ENCODE measurements around the gene LRRC36. TPM values are rescaled to one million over a fixed set of nuclear protein-coding genes. Genes with fewer than 3 reads are reported as not detected.

The LRRC36 gene
- total RNA-seq, 2 donors from 2014 or later = 0.33 to 0.43 TPM

- Histone ChIP-seq H3K4me1 (peaks cover 0 to 23% of the 10 kb centered on the region in 2 donors), H3K9me3 (no peaks in the 10 kb centered on the region), H3K36me3 (no peaks in the 10 kb centered on the region), H3K27me3 (no peaks in the 10 kb centered on the region), H3K4me3 (peak within 1 kb of the TSS; percentile 49 to 60), H3K27ac (peak within 1 kb of the TSS; percentile 46 to 50)
- peak; percentile 69 to 79 for TF ChIP-seq CTCF (IDR thresholded peaks at IDR 0.05)
- DNase-seq (ENCODE audit: low spot score) = no peak
Observed at GRCh38 chr16:67279296-67280089, 47.1 kb upstream of the LRRC36 start, which contains the start of gene PLEKHG4. TSS of gene PLEKHG4 (plus strand) at chr16:67279532. CDS start at chr16:67280045, 513 bp downstream.

- no peaks in the 10 kb centered on the region for H3K27me3 ChIP-seq
- H3K9me3 ChIP-seq = no peaks in the 10 kb centered on the region
- peaks cover 0 to 23% of the 10 kb centered on the region in 2 donors for H3K4me1 ChIP-seq
- H3K4me3 ChIP-seq = no peak overlapping the region
- no peak for DNase-seq (ENCODE audit: low spot score)
- no peak overlapping the region for H3K27ac ChIP-seq
- no peaks in the 10 kb centered on the region for H3K36me3 ChIP-seq
- TF ChIP-seq CTCF (IDR thresholded peaks at IDR 0.05) = no peak
Observed at GRCh38 chr16:67280090-67281015, 46.3 kb upstream of the LRRC36 start.

GRCh38 chr16:67281536-67282446 is 44.8 kb upstream of the LRRC36 start:
- H3K4me1 ChIP-seq = peaks cover 0 to 23% of the 10 kb centered on the region in 2 donors
- TF ChIP-seq CTCF (IDR thresholded peaks at IDR 0.05) = no peak
- H3K27me3 ChIP-seq = no peaks in the 10 kb centered on the region
- DNase-seq (ENCODE audit: low spot score) = no peak
- no peaks in the 10 kb centered on the region for H3K9me3 ChIP-seq
- H3K4me3 ChIP-seq = no peak overlapping the region
- no peaks in the 10 kb centered on the region for H3K36me3 ChIP-seq
- H3K27ac ChIP-seq = no peak overlapping the region

GRCh38 chr16:67282447-67282805 is 44.2 kb upstream of the LRRC36 start:
- Histone ChIP-seq H3K36me3 (no peaks in the 10 kb centered on the region), H3K4me3 (no peak overlapping the region), H3K4me1 (peaks cover 0 to 17% of the 10 kb centered on the region in 2 donors), H3K9me3 (no peaks in the 10 kb centered on the region), H3K27ac (no peak overlapping the region), H3K27me3 (no peaks in the 10 kb centered on the region)
- TF ChIP-seq CTCF (IDR thresholded peaks at IDR 0.05) = no peak
- no peak for DNase-seq (ENCODE audit: low spot score)

All from right atrium auricular region (tissue), 2 donors.